Liver (tissue), 9 donors: ENCODE measurements around the gene TMEM63C. TPM values are rescaled to one million over a fixed set of nuclear protein-coding genes. Genes with fewer than 3 reads are reported as not detected.

Experiments
- DNase-seq: peaks from one replicate; pipeline ENCODE4 v3.0.0-alpha.2; 2017; ENCODE audit warnings: low spot score
- H3K27ac ChIP-seq, 2 donors: one replicate each; pipeline ENCODE4 v1.7.0; 2013; ENCODE audit warnings: inconsistent platforms in 2 of 2, low read length in 2 of 2, control low read depth in 1 of 2, low read depth in 1 of 2, mild to moderate bottlenecking in 1 of 2
- H3K27me3 ChIP-seq, 4 donors: one replicate each; pipeline versions ENCODE4 v1.6.1 to v1.7.0; 2013; ENCODE audit warnings: low read length in 3 of 4, inconsistent platforms in 1 of 4, mild to moderate bottlenecking in 1 of 4, moderate library complexity in 1 of 4; ENCODE audit not compliant: control insufficient read depth in 4 of 4, insufficient read depth in 4 of 4
- H3K36me3 ChIP-seq, 4 donors: one replicate each; pipeline versions ENCODE4 v1.6.1 to v1.7.0; 2013; ENCODE audit warnings: low read length in 3 of 4, mild to moderate bottlenecking in 3 of 4, low read depth in 1 of 4, moderate library complexity in 1 of 4; ENCODE audit not compliant: control insufficient read depth in 4 of 4, insufficient read depth in 3 of 4
- H3K4me1 ChIP-seq, 4 donors: one replicate each; pipeline versions ENCODE4 v1.6.1 to v1.7.0; 2013; ENCODE audit warnings: low read length in 3 of 4, mild to moderate bottlenecking in 3 of 4, moderate library complexity in 1 of 4; ENCODE audit not compliant: control insufficient read depth in 4 of 4, insufficient read depth in 4 of 4
- H3K4me3 ChIP-seq, 3 donors: one replicate each; pipeline versions ENCODE4 v1.6.1 to v1.7.0; 2013; ENCODE audit warnings: low read length in 3 of 3, control low read depth in 1 of 3, low read depth in 1 of 3, mild to moderate bottlenecking in 1 of 3
- H3K9ac ChIP-seq, 2 donors: one replicate each; pipeline ENCODE4 v1.7.0; 2013; ENCODE audit warnings: low read length in 2 of 2, mild to moderate bottlenecking in 2 of 2, moderate library complexity in 2 of 2, control low read depth in 1 of 2, low read depth in 1 of 2
- H3K9me3 ChIP-seq, 4 donors: one replicate each; pipeline versions ENCODE4 v1.6.1 to v1.7.0; 2013; ENCODE audit warnings: low read length in 3 of 4; ENCODE audit not compliant: control insufficient read depth in 4 of 4
- EGR1 ChIP-seq, 2 donors: IDR thresholded peaks; 2 replicates each; pipeline ENCODE4 v1.6.1; 2016 to 2018; ENCODE audit warnings: antibody characterized with exemption in 2 of 2, low read depth in 2 of 2
- FOXA1 ChIP-seq: IDR thresholded peaks from 2 replicates; pipeline ENCODE4 v1.6.1; 2016; ENCODE audit warnings: antibody characterized with exemption
- FOXA2 ChIP-seq: IDR thresholded peaks from 2 replicates; pipeline ENCODE4 v1.6.1; 2016; ENCODE audit warnings: antibody characterized with exemption
- GABPA ChIP-seq, 2 donors: IDR thresholded peaks in 1 of 2; conservative IDR thresholded peaks in 1 of 2; 2 replicates each; pipeline ENCODE4 v1.6.1; 2016; ENCODE audit warnings: antibody characterized with exemption in 2 of 2, mild to moderate bottlenecking in 1 of 2, moderate library complexity in 1 of 2
- HNF4A ChIP-seq, 2 donors: conservative IDR thresholded peaks; 2 replicates each; pipeline ENCODE4 v1.6.1; 2016; ENCODE audit warnings: antibody characterized with exemption in 2 of 2, mild to moderate bottlenecking in 2 of 2
- HNF4G ChIP-seq: IDR thresholded peaks from 2 replicates; pipeline ENCODE4 v1.6.1; 2016; ENCODE audit warnings: antibody characterized with exemption
- JUND ChIP-seq, 2 donors: IDR thresholded peaks; 2 replicates each; pipeline ENCODE4 v1.6.1; 2016; ENCODE audit warnings: antibody characterized with exemption in 2 of 2
- NR2F2 ChIP-seq: IDR thresholded peaks from 2 replicates; pipeline ENCODE4 v1.6.1; 2016; ENCODE audit warnings: antibody characterized with exemption
- RAD21 ChIP-seq, 2 donors: IDR thresholded peaks; 2 replicates each; pipeline ENCODE4 v1.6.1; 2016; ENCODE audit warnings: antibody characterized with exemption in 2 of 2, mild to moderate bottlenecking in 2 of 2
- RXRA ChIP-seq, 2 donors: IDR thresholded peaks; 2 replicates each; pipeline ENCODE4 v1.6.1; 2017 to 2018; ENCODE audit warnings: antibody characterized with exemption in 2 of 2, mild to moderate bottlenecking in 1 of 2
- SP1 ChIP-seq: IDR thresholded peaks from 2 replicates; pipeline ENCODE4 v1.6.1; 2018; ENCODE audit warnings: antibody characterized with exemption, mild to moderate bottlenecking
- TAF1 ChIP-seq: conservative IDR thresholded peaks from 2 replicates; pipeline ENCODE4 v1.6.1; 2016; ENCODE audit warnings: antibody characterized with exemption, mild to moderate bottlenecking
- YY1 ChIP-seq: IDR thresholded peaks from 2 replicates; pipeline ENCODE4 v1.6.1; 2016; ENCODE audit warnings: antibody characterized with exemption, mild to moderate bottlenecking
- WGBS: extraction: QIAGEN DNeasy Blood & Tissue Kit; methylation state at CpG from one replicate; pipeline ENCODE4 v1.1.7; 2013; 5-methylcytosine and 5-hydroxymethylcytosine counted together
- polyA plus RNA-seq, 2 donors: library from polyadenylated mRNA; stranded (reverse) in 1 of 2; unstranded in 1 of 2; fragments of 200-250 nt in 1 of 2; fragments of >200 nt in 1 of 2; fragmentation: Nextera tagmentation in 1 of 2; extraction: Ambion mirVana in 1 of 2; gene quantifications; one replicate each; pipeline versions ENCODE4 v1.2.1 to v1.2.3, GENCODE V29; 2013 to 2015
- total RNA-seq, 2 donors: library from RNA; depleted of rRNA; stranded (reverse); fragments of >200 nt; gene quantifications; one replicate each; pipeline ENCODE4 v1.2.3, GENCODE V29; 2014
- TF ChIP-seq, protein P1 (sequence below): IDR thresholded peaks from 2 replicates; pipeline ENCODE4 v1.6.1; 2016; ENCODE audit warnings: antibody characterized with exemption
- TF ChIP-seq, protein P2 (sequence below): IDR thresholded peaks from 2 replicates; pipeline ENCODE4 v1.6.1; 2016; ENCODE audit warnings: antibody characterized with exemption
- TF ChIP-seq, protein P3 (sequence below): fragments of 150-350 bp; IDR thresholded peaks from 2 replicates; pipeline ENCODE4 v1.5.1; 2017; ENCODE audit warnings: improper control_type of control experiment, low read depth, low read length; ENCODE audit not compliant: missing input control
- TF ChIP-seq, protein P4 (sequence below): IDR thresholded peaks from 2 replicates; pipeline ENCODE4 v1.6.1; 2016; ENCODE audit warnings: antibody characterized with exemption
- TF ChIP-seq, protein P5 (sequence below): IDR thresholded peaks from 2 replicates; pipeline ENCODE4 v1.6.1; 2016; ENCODE audit warnings: antibody characterized with exemption, mild to moderate bottlenecking
- donor health status: healthy.
- donor health status: healthy.
- donor health status: healthy.
- donor health status: healthy.
- donor health status: healthy.

TMEM63C gene
- total and polyA plus RNA-seq, 4 donors, result 0.13 to 1.6 (median 0.25) TPM; not detected in 1

DNA sequence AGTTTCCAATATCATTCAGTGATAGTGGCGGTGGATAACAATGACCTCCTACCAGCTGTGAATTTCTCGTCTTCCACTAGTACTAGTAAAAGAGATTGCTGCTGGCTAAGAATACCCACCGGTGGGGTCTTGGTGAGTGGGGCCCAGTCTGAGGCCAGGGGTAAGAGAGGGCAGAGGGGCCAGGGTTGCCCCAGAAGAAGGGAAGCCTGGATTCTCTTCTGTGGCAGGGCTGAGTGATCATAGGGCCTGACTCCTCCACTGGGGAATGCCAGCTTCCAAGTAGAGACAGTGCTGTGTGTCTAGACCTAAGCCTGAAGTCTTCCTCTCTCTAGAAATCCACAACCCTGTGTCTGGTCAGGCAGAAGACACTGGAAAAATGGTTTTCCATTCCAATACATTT, 5.8 kb upstream of the TMEM63C start (continued):
- TF ChIP-seq GABPA (IDR thresholded peaks at IDR 0.05 in 1 of 2, conservative IDR thresholded peaks at IDR 0.05 in 1 of 2) (no peak), EGR1 (IDR thresholded peaks at IDR 0.05; ENCODE audit: low read depth in 2 of 2) (no peak), FOXA1 (no peak), JUND (IDR thresholded peaks at IDR 0.05) (no peak)
- TF ChIP-seq, protein P1, sequence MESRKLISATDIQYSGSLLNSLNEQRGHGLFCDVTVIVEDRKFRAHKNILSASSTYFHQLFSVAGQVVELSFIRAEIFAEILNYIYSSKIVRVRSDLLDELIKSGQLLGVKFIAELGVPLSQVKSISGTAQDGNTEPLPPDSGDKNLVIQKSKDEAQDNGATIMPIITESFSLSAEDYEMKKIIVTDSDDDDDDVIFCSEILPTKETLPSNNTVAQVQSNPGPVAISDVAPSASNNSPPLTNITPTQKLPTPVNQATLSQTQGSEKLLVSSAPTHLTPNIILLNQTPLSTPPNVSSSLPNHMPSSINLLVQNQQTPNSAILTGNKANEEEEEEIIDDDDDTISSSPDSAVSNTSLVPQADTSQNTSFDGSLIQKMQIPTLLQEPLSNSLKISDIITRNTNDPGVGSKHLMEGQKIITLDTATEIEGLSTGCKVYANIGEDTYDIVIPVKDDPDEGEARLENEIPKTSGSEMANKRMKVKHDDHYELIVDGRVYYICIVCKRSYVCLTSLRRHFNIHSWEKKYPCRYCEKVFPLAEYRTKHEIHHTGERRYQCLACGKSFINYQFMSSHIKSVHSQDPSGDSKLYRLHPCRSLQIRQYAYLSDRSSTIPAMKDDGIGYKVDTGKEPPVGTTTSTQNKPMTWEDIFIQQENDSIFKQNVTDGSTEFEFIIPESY, result no peak
- TF ChIP-seq, protein P2, sequence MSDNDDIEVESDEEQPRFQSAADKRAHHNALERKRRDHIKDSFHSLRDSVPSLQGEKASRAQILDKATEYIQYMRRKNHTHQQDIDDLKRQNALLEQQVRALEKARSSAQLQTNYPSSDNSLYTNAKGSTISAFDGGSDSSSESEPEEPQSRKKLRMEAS, result no peak

DNA sequence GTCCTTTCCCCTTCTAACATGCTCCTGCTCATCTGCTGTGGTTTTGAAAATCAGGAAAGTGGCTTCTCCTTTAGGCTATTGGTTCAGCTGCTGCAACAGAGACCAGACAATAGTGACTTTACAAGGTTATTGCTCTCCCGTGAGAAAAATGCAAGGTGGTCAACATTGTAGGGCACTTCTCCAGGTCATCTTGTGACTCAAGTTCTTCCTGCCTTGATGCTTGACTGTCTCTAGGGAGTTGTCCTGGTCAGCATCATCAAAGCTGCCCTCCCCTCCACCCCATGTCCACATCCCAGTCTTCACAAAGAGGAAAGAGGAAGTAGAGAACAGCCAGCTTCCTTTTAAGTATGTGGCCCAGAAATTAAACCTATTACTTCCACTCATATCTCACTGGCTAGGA, 3.9 kb upstream of the TMEM63C start:
- no peaks in the 10 kb centered on the region for H3K9me3 ChIP-seq
- DNase-seq, result no peak
- H3K9ac ChIP-seq, result no peak overlapping the region
- no peaks in the 10 kb centered on the region for H3K36me3 ChIP-seq
- H3K4me1 ChIP-seq, result peaks cover 5 to 11% (median 7%) of the 10 kb centered on the region in 4 donors
- TF ChIP-seq NR2F2, result no peak
- TF ChIP-seq, protein P2, result no peak
- no peak for TF ChIP-seq RAD21 (IDR thresholded peaks at IDR 0.05)
- TF ChIP-seq SP1, result no peak
- no peak for TF ChIP-seq HNF4G
- TF ChIP-seq, protein P3, sequence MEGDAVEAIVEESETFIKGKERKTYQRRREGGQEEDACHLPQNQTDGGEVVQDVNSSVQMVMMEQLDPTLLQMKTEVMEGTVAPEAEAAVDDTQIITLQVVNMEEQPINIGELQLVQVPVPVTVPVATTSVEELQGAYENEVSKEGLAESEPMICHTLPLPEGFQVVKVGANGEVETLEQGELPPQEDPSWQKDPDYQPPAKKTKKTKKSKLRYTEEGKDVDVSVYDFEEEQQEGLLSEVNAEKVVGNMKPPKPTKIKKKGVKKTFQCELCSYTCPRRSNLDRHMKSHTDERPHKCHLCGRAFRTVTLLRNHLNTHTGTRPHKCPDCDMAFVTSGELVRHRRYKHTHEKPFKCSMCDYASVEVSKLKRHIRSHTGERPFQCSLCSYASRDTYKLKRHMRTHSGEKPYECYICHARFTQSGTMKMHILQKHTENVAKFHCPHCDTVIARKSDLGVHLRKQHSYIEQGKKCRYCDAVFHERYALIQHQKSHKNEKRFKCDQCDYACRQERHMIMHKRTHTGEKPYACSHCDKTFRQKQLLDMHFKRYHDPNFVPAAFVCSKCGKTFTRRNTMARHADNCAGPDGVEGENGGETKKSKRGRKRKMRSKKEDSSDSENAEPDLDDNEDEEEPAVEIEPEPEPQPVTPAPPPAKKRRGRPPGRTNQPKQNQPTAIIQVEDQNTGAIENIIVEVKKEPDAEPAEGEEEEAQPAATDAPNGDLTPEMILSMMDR, result no peak
- TF ChIP-seq HNF4A (conservative IDR thresholded peaks at IDR 0.05), result no peak
- TF ChIP-seq YY1, result no peak
- no peak for TF ChIP-seq GABPA (IDR thresholded peaks at IDR 0.05 in 1 of 2, conservative IDR thresholded peaks at IDR 0.05 in 1 of 2)
- TF ChIP-seq JUND (IDR thresholded peaks at IDR 0.05), result no peak
- TF ChIP-seq FOXA2, result no peak
- TF ChIP-seq, protein P1, result no peak
- TF ChIP-seq RXRA (IDR thresholded peaks at IDR 0.05), result no peak
- TF ChIP-seq, protein P4, sequence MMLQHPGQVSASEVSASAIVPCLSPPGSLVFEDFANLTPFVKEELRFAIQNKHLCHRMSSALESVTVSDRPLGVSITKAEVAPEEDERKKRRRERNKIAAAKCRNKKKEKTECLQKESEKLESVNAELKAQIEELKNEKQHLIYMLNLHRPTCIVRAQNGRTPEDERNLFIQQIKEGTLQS, result no peak
- TF ChIP-seq EGR1 (IDR thresholded peaks at IDR 0.05; ENCODE audit: low read depth in 2 of 2), result no peak
- no peak for TF ChIP-seq FOXA1
- no peak for TF ChIP-seq TAF1
- TF ChIP-seq, protein P5, sequence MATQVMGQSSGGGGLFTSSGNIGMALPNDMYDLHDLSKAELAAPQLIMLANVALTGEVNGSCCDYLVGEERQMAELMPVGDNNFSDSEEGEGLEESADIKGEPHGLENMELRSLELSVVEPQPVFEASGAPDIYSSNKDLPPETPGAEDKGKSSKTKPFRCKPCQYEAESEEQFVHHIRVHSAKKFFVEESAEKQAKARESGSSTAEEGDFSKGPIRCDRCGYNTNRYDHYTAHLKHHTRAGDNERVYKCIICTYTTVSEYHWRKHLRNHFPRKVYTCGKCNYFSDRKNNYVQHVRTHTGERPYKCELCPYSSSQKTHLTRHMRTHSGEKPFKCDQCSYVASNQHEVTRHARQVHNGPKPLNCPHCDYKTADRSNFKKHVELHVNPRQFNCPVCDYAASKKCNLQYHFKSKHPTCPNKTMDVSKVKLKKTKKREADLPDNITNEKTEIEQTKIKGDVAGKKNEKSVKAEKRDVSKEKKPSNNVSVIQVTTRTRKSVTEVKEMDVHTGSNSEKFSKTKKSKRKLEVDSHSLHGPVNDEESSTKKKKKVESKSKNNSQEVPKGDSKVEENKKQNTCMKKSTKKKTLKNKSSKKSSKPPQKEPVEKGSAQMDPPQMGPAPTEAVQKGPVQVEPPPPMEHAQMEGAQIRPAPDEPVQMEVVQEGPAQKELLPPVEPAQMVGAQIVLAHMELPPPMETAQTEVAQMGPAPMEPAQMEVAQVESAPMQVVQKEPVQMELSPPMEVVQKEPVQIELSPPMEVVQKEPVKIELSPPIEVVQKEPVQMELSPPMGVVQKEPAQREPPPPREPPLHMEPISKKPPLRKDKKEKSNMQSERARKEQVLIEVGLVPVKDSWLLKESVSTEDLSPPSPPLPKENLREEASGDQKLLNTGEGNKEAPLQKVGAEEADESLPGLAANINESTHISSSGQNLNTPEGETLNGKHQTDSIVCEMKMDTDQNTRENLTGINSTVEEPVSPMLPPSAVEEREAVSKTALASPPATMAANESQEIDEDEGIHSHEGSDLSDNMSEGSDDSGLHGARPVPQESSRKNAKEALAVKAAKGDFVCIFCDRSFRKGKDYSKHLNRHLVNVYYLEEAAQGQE, result no peak
- H3K27me3 ChIP-seq, result peaks cover 0 to 5% (median 1%) of the 10 kb centered on the region in 4 donors
- H3K27ac ChIP-seq, result no peak overlapping the region
- no peak overlapping the region for H3K4me3 ChIP-seq
- WGBS, result 26% methylated on average over 1 of the region's 1 CpG
